NCI-H345 treated with DMSO at 0.1 percent for 48 hours (cell line): ENCODE measurements around the gene COPS9.
A peak's percentile ranks its signal among the peaks of the same experiment; 100 is the strongest.

Source experiments
- DNase-seq: peaks from one replicate; lab custom pipeline; 2025; ENCODE audit not compliant: unreplicated experiment; lab: John Stamatoyannopoulos, UW

COPS9 gene

DNA sequence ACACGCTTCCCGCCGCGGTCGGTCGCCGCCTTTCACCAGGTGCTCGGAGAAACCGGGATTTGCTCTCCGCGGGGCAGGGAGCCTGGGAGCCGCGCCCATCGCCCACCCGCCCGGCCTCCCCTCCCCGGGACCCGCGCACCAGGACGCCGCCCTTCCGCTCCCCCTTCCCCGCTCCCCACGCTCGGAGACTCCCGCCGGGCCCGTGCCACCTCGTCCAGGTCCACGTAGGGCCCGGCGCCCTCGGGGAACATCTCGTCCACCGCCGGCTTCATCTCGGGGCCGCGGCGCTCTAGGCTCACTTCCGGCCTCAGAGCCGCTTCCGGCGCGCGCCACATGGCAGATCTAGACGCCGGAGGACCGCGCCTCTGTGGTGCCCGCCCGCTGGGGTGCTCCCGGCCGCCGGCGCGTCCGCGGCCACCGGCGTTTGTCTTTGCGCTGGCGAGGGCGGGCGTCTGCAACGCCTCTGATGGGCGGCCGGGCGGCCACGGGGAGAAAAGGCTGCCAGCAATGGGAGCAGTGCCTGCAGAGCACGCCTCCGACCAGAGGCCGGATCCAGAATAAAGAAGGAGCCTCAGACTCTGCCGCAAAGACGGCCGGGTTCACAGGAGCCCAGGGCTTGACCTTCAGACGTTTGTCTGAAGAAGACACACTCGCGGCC is at the start of gene COPS9:
COPS9 (minus strand) TSS at position 293 of the 658 bp plus-strand sequence; CDS start at position 272, 21 bp downstream.
- peak; percentile 72 for DNase-seq

DNA sequence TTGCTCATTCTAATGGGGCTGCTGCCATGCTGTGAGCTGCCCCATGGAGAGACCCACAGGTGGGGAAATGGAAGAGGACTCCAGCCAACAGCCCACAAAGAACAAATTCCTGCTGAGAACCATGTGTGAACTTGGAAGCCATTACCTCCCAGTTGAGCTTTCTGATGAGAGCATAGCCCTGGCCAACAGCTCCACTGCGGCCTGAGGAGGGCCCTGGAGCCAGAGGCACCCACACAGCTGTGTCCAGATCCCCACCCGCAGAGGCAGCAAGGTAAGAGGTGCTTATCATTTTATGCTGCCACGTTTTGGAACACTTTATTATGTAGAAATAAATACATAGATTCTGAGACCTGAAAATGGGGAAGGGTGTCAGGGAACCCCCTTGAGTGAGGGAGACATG is 48.6 kb upstream of the COPS9 start:
- DNase-seq = no peak

DNA sequence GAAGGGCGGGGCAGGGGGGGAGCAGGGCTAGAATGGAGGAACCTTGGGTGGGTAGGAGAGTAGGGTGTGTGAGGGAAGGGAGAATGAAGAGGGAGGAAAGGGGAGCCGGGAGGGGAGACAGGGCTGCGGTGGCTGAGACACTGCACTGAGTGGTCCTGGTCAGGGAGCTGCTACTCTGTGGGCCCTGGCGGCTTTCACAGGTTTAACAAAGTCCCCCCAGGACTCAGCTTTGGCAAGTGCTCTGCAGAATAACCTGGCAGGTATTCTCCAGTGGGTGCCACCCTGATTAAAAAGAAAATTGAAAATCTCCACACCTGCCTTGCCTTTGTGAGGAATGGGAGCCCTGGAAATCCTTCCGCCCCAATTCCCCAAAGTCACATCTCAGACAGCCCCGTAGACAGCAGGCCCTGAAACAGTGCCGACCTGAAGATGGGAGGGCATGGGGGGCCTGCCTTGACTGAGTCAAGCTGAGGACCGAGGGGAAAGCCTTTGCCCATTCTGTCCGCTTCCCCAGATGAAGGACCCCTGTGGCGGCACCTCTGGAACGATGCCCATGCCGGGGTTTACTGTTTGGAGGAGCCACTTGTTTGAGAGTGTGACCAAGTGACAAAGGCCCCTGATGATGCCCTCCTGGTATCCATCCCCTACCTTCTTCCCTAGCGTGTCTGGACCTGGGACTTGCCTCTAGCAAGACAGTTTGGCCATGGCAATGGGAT is 47.9 kb upstream of the COPS9 start:
- no peak for DNase-seq

DNA sequence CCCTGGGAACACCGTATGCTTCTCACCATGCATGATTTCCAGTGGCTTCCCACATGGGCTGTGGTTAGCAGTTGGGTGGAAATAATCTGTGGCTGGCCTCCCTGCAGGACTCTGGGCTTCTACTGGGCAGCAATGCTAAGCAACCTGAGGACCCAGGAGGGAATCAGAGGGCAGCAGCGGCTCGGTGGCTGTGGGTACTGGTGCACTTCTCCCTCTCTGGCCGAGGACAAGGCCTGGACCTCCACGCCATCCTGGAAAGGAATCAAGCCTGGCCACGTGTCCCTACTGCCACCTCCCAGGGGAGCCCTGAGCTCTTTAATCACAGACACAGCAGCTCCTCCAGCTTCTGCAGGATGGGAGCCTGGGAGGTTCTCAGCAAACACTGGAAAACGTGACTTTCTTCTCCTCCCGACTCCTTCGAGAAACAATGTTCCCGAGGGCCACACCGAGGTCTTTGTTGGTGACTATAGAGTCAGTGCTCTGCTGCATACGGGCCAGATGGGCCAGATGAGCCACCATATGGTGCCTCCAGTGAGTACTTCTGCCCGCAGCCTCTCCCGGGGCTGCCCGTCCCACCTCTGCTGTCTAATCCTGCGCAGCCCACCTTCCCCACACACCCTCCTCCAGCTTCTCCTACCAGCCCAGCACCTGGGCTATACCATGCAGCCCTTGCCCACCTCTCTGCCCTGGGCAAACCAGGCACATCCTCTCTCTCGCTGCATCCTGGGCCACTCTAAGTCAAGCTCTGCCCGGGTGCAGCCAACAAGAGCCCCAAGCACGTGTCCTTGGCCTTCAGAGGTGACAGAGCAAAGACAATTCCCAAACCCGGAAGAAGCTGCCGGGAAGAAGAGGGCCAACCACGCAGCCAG is 47.1 kb upstream of the COPS9 start:
- DNase-seq = no peak

DNA sequence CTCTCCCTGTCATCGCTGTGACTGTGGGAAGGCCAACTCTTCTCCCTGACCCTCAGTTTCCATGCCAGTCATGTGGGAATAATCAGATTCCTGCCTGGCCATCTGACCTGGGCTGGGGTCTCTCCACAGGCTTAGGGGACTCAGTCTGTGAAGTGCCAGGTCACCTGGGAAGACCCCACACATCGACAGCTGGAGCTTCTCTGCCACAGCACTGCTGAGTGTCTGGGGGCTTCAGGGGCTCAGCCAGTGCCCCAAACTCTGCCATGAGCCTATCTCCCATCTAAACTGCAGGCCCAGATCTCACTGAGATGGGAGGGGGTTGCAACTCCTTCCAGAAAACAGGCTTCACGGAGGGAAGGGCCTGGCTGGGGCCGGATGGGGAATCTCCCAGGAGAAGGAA is 46.4 kb upstream of the COPS9 start:
- no peak for DNase-seq

DNA sequence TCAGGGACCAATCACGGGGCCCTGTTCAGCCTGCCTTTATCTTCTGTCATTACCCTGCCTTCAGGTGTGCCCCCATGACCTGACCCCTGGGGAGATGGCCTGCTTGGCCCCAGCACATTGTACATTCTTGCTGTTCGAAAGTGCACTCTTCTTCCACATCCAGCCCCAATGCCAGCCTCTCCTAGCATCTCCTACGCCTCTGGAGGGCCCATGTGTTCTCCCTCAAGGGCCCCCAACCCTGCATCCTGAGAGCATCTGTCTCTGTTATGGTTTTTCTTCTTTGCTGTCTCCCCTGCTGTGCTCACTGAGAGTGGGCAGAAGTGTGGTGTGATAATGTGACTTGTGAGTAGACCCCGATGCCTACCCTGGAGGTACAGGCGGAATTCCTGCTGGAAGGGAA is 45.9 kb upstream of the COPS9 start:
- no peak for DNase-seq

DNA sequence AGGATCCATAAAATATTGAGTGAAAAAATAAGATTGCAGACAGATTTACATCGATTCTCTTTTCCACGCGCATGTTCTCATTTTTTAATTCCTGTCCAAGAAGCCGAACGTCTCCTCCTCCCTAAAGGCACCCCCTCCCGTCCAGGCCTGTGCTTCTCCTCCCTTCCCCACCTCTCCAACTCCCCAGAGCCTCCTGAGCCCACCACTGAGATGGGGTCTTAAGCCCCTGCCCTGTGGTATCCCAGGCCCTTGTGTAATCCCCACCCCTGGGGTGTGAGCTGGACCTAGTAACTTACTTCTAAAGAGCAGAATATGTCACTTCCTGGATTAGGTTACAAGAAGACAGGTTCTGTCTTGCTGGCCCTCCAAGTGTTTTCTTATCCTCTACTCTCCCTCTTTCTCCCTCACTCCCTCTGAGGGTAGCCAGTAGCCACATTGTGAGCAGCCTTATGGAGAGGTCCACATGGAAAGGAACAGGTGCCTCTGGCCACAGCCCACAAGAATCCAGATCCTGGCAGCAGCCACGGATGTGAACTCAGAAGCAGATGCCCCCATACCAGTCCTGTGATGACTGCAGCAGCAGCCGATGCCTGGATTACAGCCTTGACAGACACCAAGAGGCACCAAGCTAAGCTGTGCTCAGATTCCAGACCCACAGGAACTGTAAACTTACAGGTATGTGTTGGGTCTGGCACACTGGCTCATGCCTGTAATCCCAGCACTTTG is 44.0 kb upstream of the COPS9 start:
- DNase-seq = no peak

DNA sequence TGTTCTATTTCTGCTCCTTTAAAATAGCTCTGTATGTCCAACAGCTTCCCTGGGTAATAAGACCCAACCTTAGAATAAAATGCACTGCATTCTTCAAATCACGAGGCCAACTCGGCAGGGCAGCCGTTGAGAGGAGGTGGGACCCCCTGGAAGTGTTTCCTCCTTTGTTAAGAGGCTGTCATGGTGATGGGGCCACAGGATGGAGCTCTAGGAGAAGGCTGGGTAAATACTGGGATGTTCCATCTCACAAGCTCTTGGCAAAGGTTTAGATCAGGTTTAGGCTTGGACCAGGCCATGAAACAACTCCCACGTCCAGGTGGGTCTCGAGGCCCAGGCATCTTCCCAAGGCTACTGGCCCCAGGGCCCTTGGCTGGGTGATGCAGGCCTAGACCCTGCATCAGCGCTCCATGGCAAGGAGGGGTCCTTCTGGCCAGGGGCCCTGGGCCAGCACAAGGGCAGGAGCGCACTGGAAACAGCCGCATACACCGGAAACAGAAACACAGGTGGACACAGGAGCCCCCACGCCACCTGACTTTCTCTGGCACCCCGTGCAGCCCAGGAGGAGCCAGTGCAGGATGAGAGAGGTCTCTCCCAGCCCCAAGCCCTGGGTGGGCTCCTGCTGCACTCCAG is 43.2 kb upstream of the COPS9 start:
- DNase-seq = no peak

DNA sequence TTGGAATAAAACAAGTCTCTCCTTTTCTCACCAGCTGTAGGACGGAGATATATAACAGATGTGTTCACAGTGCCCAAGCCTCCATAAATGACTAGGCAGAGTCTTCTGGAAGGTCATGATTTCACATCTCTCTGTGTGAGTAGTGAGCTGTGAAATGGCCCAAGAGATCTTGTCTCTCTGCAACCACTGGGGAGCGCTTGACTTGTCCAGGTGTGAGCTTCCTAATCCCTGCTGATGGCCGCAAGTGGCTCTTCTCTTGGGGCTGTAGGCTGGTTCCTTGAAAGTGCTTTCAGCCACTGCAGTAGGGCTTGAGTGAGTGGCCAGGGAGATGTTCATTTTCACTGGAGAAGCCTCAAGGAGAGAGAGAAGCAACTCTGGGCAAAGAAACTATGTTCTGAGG is 42.5 kb upstream of the COPS9 start:
- no peak for DNase-seq

DNA sequence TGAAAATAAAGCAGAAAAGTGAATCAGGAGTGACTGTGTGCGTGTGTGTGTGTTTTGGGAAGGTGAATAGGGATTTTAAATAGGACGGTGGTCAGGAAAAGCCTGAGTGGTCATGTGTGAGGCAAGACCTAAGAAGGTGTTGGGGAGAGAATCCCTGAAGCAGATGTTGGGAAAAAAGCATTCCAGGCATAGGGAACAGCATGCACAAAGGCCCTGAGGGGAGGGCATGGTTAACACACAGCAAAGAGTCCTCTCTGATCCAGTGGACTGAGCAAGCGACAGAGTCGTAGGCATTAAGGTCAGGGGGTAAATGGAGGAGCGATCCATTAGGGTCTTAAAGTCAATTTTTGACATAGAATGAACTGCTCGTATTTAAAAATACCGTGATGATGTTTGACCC is 38.4 kb upstream of the COPS9 start:
- DNase-seq = no peak

DNA sequence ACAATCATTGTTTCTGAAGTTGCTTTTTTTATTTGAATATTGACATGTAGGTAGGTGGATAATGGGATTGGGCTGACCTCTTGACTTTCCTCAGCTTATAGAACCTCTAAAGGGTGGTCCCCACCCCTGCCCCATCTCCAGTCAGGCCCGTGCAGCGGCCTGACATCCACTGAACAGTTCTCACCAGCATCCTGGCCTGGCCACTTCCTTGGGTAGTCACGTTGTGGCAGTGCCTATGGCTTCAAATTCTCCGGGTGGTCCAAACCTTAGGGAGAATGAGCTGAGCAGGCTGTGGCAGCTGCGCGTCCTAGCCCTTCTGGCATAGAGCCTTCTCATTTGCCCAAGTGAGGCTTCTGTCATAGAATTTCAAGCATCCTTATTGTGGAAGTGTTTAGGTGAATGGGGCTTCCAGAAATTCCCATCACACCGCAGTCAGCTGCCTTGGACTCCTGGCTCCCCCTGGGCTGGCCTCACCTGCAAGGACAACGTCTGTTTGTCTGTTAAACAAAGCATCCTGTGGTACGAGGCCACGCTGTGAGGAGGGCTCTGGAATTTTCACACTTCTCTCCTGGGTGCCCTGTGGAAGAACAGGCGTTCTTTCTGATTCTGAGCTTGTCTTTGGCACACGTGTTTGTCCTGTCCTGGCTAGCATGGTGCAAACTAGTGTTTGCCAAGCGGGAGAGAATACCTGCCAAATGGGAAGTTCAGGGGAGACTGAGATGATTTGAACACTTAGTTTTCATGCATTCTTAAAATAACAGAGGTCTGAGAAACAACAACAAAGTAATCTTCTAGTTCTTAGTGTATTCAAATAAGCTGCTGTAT is 36.2 kb upstream of the COPS9 start:
- no peak for DNase-seq

DNA sequence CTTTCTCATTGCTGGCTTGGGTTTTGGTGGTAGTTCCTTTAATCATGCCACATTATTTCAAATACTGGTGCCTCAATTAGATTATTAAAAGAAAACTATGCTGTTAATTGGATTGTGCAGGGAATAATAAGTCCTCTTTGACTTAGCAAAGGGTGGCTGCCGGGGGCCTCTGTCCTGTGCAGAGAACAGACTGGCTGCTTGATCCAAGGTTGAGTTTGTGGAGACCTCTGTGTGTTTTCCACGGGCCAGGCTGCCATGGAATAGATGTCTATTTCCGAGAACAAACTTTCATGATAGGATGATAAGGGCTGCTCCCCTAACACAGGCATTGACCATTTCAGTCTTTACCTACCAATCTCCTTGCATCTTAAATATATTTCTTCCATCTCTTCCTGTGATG is 34.8 kb upstream of the COPS9 start:
- no peak for DNase-seq

DNA sequence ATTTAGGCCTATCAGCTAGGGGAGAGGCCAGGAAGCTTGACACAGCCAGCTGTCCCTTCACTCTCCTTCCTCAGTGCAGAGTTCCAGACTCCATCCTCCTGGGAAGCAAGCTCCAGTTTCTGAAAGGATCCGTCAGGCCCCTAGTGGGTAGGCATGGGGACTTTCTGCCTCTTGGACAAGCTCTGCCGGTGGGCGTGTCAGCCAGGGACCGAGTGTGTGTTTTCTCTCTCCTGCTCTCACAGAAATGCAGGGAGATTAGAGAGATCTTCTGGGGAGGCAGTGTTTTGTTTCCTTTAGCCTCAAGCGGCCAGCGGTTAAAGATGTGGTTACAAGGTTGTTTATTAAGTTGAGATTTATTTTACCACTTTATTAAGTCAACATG is 34.2 kb upstream of the COPS9 start:
- DNase-seq = no peak

DNA sequence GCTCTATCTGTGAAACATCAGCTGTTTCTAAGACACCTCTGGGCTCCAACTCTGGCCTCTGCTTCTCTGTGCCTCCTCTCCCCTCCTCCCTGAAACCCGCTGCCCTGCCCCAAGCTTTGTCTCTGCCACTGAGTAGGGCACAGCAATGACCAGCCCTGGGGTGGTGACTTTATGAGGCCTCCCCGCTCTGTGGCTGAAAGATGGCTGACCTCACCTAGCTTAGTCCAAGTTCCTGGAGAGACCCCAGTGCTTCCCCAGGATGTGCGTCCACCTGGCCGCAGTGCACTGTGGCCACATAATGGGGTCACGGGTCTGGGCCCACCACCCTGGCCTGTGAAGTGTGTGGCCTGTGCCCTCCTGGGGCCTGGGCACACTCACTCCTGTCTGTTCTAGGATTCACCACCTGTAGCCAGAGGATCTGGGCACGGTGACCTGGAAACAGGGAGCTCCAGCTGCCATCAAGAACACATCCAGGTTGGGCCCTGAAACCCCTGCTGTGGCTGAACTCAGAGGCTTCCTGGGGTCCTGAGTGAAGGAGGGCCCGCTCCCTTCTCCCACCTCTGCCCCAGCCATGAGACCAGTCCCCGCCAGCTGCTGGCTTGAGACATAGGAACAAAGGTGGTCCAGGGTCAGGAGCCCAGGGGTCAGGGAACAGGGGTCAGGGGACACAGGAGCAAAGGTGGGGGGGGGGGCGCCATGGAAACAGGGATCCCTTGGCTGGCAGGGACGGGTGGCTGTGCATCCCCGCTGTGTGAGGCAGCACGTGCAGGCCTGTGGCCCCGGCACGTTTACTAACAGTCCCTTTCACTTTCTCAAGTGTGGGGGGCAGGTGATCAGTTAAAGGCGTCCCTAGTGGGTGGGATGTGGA is 33.6 kb upstream of the COPS9 start:
- no peak for DNase-seq

DNA sequence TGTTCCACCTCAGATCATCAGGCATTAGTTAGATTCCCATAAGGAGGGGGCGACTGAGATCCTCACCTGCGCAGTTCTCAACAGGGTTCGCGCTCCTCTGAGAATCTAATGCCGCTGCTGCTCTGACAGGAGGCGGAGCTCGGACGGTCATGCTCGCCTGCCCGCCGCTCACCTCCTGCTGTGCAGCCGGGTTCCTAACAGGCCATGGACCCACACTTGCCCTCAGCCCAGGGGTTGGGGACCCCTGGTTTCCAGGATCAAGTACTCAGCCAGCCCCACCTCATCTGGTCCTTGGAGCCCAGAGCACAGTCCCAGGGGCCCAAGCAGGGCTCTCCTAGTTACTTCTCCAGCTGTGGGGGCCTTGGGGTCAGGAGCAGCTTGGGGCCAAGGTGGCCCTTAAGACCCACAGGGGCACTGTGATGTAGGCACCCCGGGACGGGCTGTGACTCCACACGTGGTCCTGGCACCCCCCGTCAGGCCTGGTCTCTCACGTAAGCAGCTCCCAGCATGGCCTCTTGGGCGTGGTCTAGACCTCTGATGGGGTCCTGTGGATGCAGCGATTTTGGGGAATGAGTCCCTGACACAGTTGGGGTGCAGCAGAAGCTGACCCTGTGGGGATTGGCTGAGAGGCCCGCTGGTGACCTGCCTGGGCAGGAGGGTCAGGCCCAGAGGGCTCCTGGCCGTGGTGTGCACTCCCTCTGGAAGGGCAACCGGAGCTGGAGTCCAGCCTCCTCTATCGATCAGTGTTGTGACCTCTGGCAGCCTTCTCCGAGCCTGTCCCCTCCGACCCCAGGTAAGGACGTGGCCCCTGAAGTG is 32.6 kb upstream of the COPS9 start:
- no peak for DNase-seq

DNA sequence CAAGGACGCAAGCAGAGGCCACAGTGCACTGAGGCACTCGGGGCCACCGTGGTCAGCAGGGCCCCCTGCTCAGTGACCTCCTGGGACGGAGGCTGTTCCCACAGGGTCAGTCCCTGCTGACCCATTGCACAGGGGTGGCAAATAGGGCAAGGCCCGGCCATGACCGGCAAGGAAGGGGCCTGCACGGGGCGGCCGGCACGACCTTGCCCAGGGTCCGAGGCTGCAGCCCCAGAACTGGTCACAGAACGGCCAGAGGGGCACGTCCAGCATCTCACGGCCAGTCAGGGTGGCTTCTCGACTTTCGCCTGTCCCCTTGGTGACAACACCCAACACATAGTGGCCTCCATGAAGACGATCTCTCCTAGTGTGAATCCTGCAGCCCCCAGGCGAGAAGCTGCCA is 31.9 kb upstream of the COPS9 start:
- no peak for DNase-seq

DNA sequence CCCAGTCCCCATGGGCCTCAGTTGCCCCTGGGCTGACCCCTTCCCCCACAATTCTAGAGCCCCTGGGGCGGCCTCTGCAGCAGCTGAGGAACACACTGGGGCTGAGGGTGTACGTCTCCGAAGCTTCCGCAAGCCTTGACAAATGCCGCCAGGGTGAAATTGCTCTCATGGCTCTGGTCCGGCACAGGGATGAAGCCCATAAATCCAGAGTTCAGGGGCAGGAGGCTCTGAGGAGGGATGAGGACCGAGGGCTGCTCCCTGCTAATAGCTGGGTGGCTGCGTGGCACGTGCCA is 31.4 kb upstream of the COPS9 start:
- no peak for DNase-seq

DNA sequence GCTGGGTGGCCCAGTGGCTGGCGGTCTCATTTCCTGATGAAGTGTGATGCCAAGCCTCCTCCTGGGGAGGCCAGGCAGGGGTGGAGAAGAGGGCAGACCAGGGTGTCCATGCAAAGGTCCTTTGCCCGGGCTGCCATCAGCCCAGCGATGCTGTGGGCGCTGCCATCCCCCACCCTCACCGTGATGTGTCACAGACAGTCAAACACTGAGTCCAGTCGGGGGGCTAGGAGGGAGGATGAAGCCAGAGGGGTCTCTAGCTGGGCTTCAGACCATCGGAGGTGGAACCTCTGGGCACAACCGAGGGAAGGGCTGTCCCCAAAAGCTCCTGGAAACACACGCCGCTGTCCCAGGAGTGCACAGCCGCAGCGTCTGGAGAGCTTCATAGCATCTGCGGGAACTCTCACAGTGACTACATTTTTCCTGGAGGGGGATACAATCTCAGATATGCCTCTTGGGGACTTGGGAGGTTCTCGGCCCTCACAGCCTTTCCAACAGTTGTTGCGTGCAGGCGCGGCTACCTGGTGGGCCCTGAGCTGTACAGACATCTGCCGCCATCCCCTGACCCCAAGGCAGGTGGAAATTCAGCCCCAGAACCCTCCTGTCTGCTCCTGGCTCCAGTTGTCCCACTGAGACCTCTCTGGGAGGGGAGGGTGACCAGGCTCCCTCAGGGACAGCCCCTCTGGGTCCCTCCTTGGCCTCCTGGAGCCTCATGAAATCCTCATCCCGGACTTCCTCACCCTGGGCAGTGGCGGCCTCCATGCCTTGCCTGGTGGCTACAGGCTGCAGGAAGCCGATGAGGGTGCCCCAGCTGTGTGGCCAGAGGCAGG is 30.9 kb upstream of the COPS9 start:
- no peak for DNase-seq
